Amygdala (tissue), 56 donors: ENCODE measurements around the gene RC3H1.
"Not testable (repeated sequence)": the region's sequence is repeated elsewhere in the genome, so short reads cannot be mapped to it uniquely, and the experiment has no call there.

Experiments used
- DNase-seq, 56 donors: peaks; one replicate each; lab custom pipeline; 2025; lab: John Stamatoyannopoulos, UW

The RC3H1 gene

GRCh38 chr1:173963477-173963876, 58.7 kb downstream of the RC3H1 start:
- no peak for DNase-seq

- no peak for DNase-seq
These were observed 61.5 kb downstream of the RC3H1 start for GRCh38 chr1:173960625-173961024.

- no peak for DNase-seq
These were observed 68.0 kb downstream of the RC3H1 start for GRCh38 chr1:173954179-173954578.

DNA sequence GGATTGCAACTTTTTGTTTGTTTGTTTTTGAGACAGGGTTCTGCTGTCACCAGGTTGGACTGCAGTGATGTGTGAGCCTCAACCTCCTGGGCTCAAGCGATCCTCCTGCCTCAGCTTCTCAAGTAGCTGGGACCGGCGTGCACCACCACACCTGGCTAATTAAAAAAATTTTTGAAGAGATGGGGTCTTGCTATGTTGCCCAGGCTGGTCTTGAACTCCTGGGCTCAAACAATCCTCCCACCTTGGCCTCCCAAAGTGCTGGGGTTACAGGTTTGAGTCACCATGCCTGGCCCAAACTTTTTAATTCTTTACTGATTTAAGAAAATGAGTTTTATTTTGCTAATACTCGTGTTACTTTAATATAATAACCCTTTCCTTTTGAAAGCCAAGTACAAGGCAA, 73.6 kb downstream of the RC3H1 start:
- no peak for DNase-seq

- DNase-seq: no peak
These were observed 75.7 kb downstream of the RC3H1 start for GRCh38 chr1:173946380-173946921.

GRCh38 chr1:173937062-173937461, 85.1 kb downstream of the RC3H1 start:
- no peak for DNase-seq

- no peak for DNase-seq
These were observed 87.7 kb downstream of the RC3H1 start for GRCh38 chr1:173934440-173934839.

GRCh38 chr1:173930541-173930940, 91.6 kb downstream of the RC3H1 start:
- DNase-seq: not testable (repeated sequence)

GRCh38 chr1:173925306-173926242, 96.6 kb downstream of the RC3H1 start:
- DNase-seq: no peak

DNA sequence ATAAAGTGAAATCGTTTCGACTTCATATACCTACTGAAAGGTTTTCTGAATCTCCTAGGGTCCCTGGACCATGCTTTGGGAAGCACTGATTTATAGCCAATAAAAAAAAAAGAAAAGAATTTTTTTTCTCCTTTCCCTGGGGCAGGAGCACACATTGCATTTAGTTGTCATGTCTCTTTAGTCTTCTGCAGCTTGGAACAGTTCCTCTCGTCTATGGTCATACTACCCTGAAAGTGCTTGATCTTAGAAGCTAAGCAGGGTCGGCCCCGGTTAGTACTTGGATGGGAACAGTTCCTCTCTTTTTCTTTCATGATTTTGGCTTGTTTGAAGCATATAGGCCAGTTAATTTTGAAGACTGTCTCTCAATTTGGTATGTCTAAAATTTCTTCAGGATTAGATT, 101.3 kb downstream of the RC3H1 start:
- no peak for DNase-seq

- DNase-seq: no peak
These were observed 104.3 kb downstream of the RC3H1 start for GRCh38 chr1:173917635-173918493.

DNA sequence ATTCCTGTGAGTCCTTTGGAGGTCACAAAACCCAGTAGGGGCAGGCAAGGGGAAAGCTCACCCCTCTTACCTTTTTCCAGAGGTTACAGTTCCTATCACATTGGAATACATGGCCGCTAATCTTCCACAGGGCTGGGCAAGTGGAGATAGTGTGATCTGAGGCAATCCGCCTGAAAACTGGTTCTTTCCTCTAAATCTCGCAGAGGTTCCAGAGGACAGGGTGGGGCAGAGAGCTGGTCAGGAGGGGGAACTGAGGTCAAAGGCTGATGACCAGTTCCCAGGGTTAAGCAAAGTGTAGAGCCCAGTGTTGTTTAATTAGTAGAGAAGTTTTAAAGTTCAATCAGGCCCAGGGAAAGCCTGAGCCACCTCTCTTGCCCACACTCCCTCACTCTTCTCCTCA, 105.0 kb downstream of the RC3H1 start, which contains the start of gene SERPINC1:
TSS of gene SERPINC1 (minus strand) at position 179 of the 400 bp plus-strand sequence. CDS start at position 111, 68 bp downstream.
- DNase-seq: no peak

DNA sequence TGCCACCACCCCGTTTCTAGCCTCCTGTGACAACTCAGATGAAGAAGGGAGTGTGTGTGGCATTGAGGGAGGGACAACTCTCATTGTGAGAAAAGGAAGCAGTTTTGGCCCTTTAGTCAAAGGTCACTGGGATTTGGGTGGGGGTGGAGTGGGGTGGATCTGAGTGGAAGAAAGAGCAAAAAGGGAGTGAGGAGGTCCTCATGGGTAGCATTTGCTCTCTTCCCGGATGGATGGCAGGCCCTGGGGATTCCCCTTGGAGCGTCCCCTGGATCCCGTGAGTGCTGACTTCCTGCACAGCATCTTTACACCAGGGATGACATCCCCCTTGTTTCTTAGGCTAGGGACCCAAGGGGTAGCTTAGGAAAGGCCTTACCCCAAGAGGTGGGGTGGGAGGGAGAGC, 105.5 kb downstream of the RC3H1 start:
- no peak for DNase-seq

GRCh38 chr1:173915596-173915995, 106.6 kb downstream of the RC3H1 start:
- DNase-seq: no peak

GRCh38 chr1:173914366-173914871, 107.7 kb downstream of the RC3H1 start:
- DNase-seq: no peak

DNA sequence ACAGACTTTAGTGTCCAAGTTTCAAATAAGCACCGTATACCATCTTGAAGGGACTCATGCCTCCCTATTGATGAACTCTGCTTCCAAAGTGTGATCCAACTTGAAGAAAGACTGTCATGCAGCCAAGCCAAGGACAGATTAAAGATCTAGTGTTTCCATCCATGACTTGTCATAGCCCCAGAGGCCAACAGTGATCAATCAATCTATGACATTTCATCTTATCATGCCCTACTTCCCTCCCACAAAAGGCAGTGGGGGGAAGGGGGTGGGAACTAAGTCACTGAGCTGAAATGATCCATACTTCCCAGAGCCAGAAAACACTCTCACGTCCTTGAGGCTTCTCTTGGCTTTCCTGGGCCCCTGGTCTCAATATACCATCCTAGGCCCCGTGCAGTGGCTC, 109.0 kb downstream of the RC3H1 start:
- no peak for DNase-seq

- no peak for DNase-seq
These were observed 118.2 kb downstream of the RC3H1 start for GRCh38 chr1:173903827-173904531.

DNA sequence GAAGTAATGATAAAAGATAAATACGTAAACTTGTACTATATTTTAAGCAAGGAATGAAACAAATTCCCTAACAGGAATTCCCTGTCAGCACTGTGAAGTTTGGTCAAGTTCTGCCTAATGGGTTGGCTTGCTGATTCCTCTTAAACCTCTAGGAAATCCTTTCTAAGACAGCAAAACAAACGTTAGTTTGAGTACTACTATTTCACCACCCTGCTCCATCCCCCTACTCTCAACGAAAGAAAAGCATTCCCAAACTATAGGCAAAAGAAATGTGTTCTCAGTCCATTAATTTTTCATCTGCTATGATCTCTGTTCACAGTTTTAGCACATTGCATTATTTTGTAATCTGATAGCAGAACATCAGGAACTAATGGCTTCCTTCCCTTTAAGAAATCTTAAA, 121.2 kb downstream of the RC3H1 start:
- DNase-seq: no peak

DNA sequence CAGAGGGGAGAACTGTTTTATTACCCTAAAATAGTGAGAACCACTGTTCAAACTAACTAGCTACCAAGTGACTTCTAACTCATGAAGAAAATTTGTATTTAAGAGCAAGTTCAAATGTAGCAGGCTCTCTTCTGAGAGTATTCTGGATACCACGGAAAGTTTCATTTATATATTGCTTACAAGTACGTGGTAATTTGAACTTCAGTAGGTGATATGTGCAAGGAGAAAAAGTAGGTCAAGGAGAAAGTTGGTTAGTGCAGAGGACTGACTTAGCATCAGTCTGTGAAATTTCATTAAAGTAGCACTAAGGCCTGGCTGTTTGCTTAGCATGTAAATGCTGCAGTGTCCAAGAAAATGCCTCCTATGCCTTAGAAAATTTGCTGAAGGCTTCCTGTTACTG, 121.7 kb downstream of the RC3H1 start:
- DNase-seq: no peak

DNA sequence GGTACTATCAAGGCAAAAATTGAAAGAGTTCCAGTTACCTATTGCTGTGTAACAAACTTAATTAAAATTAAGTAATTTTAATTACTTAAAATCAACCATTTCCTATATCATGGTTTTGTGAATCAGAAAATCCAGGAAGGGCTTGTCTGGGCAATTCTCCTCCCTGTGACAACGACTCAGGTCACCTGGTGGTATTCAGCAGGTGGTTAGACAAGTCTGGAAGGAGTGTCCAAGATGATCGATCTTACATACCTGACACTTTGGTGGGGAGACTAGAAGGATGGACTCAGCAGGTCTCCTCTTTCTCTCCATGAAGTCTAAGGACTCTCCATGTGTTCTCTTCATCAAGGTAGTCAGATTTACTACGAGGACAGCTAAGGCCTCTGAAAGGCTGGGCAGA, 128.0 kb downstream of the RC3H1 start:
- no peak for DNase-seq
